SH-SY5Y (cell line): ENCODE data around the gene LLGL2.

ENCODE experiments used
- GATA2 ChIP-seq: IDR thresholded peaks from 2 replicates; pipeline ENCODE4 v1.6.1; 2011; ENCODE audit warnings: mild to moderate bottlenecking, low read depth, low read length
- GATA3 ChIP-seq: IDR thresholded peaks from 2 replicates; pipeline ENCODE4 v1.6.1; 2011; ENCODE audit warnings: low read depth, mild to moderate bottlenecking, low read length, moderate library complexity

GRCh38 chr17:75611851-75612429 lies 86.4 kb downstream of the LLGL2 start:
- no peak for TF ChIP-seq GATA3
- no peak for TF ChIP-seq GATA2
